Measurements from ENCODE around the gene CRABP2.

Gene CRABP2

GRCh38 chr1:156655151-156655903 is 50.1 kb downstream of the CRABP2 start:
- DNase-seq (ENCODE audit: low read depth) = no peak

- no peak for DNase-seq (ENCODE audit: low read depth)
Measured at GRCh38 chr1:156654700-156655099, 50.7 kb downstream of the CRABP2 start.

- no peak for DNase-seq (ENCODE audit: low read depth)
Measured at GRCh38 chr1:156652992-156653355, 52.4 kb downstream of the CRABP2 start.

GRCh38 chr1:156652131-156652991 is 53.0 kb downstream of the CRABP2 start:
- DNase-seq (ENCODE audit: low read depth) = no peak

Data from fibroblast of gingiva (primary cell).